Osteoblast (primary cell): ENCODE results near the gene NTF3. TPM values are rescaled to one million over a fixed set of nuclear protein-coding genes. Genes with fewer than 3 reads are reported as not detected.

Source experiments
- DNase-seq: peaks from one replicate; pipeline ENCODE4 v3.0.0; 2011; ENCODE audit warnings: low spot score, mixed read lengths; ENCODE audit not compliant: insufficient read length; ENCODE audit errors: missing footprints
- H2AFZ ChIP-seq: 2 replicates; pipeline ENCODE4 v1.6.0; 2011; ENCODE audit warnings: mild to moderate bottlenecking, low read length
- H3K27ac ChIP-seq: 2 replicates; pipeline ENCODE4 v1.5.1; 2011; ENCODE audit warnings: mild to moderate bottlenecking, low read depth, low read length, moderate library complexity
- H3K27me3 ChIP-seq: 2 replicates; pipeline ENCODE4 v1.6.0; 2012; ENCODE audit warnings: mild to moderate bottlenecking, control low read depth, inconsistent platforms, low read length, moderate library complexity; ENCODE audit not compliant: insufficient read depth
- H3K36me3 ChIP-seq: 2 replicates; pipeline ENCODE4 v1.5.1; 2011; ENCODE audit warnings: mild to moderate bottlenecking, low read length, control low read depth, moderate library complexity; ENCODE audit not compliant: insufficient read depth
- H3K4me1 ChIP-seq: 2 replicates; pipeline ENCODE4 v1.5.1; 2011; ENCODE audit warnings: mild to moderate bottlenecking, low read length, control low read depth, moderate library complexity; ENCODE audit not compliant: insufficient read depth
- H3K4me2 ChIP-seq: 2 replicates; pipeline ENCODE4 v1.6.0; 2011; ENCODE audit warnings: mild to moderate bottlenecking, low read length; ENCODE audit not compliant: insufficient read depth
- H3K4me3 ChIP-seq: fragments of 200-600 bp; sonication (generic); 3 replicates; pipeline ENCODE4 v1.5.1; 2012; ENCODE audit warnings: mild to moderate bottlenecking, low read length, inconsistent platforms; ENCODE audit not compliant: insufficient read depth
- H3K79me2 ChIP-seq: 2 replicates; pipeline ENCODE4 v1.6.0; 2012; ENCODE audit warnings: mild to moderate bottlenecking, low read length, control low read depth, inconsistent platforms; ENCODE audit not compliant: insufficient read depth
- H3K9me3 ChIP-seq: 2 replicates; pipeline ENCODE4 v1.5.1; 2011; ENCODE audit warnings: low read depth, low read length, control low read depth
- H4K20me1 ChIP-seq: 2 replicates; pipeline ENCODE4 v1.6.0; 2012; ENCODE audit warnings: mild to moderate bottlenecking, low read length, control low read depth; ENCODE audit not compliant: insufficient read depth
- CTCF ChIP-seq: IDR thresholded peaks from 2 replicates; pipeline ENCODE4 v1.5.1; 2011; ENCODE audit warnings: mild to moderate bottlenecking, low read depth, low read length, moderate library complexity; ENCODE audit errors: extremely low read depth
- total RNA-seq: library from RNA; depleted of rRNA; stranded (reverse); fragments of >200 nt; gene quantifications from 2 replicates; pipeline ENCODE4 v1.2.3, GENCODE V29; 2012

The NTF3 gene
- total RNA-seq, 1 donor, result 1.1 TPM

- Histone ChIP-seq H4K20me1 (no peaks in the 10 kb centered on the region), H3K79me2 (no peaks in the 10 kb centered on the region), H3K4me2 (no peak overlapping the region), H3K4me3 (no peak overlapping the region), H3K4me1 (no peaks in the 10 kb centered on the region), H3K27me3 (no peaks in the 10 kb centered on the region), H3K9me3 (no peaks in the 10 kb centered on the region), H2AFZ (no peak overlapping the region), H3K27ac (no peak overlapping the region), H3K36me3 (no peaks in the 10 kb centered on the region)
- no peak for TF ChIP-seq CTCF
- DNase-seq, result no peak
Observed at GRCh38 chr12:5479761-5480160, 47.9 kb downstream of the NTF3 start.

GRCh38 chr12:5480218-5480937, 48.5 kb downstream of the NTF3 start:
- H3K4me3 ChIP-seq, result no peak overlapping the region
- H3K36me3 ChIP-seq, result no peaks in the 10 kb centered on the region
- DNase-seq, result no peak
- H3K27ac ChIP-seq, result no peak overlapping the region
- H3K9me3 ChIP-seq, result no peaks in the 10 kb centered on the region
- no peak for TF ChIP-seq CTCF
- H3K27me3 ChIP-seq, result no peaks in the 10 kb centered on the region
- no peak overlapping the region for H3K4me2 ChIP-seq
- no peak overlapping the region for H2AFZ ChIP-seq
- no peaks in the 10 kb centered on the region for H3K4me1 ChIP-seq
- H3K79me2 ChIP-seq, result no peaks in the 10 kb centered on the region
- no peaks in the 10 kb centered on the region for H4K20me1 ChIP-seq

- Histone ChIP-seq H3K27me3 (no peaks in the 10 kb centered on the region), H4K20me1 (no peaks in the 10 kb centered on the region), H3K36me3 (no peaks in the 10 kb centered on the region), H3K79me2 (no peaks in the 10 kb centered on the region), H3K27ac (no peak overlapping the region), H2AFZ (no peak overlapping the region), H3K4me2 (no peak overlapping the region), H3K4me3 (no peak overlapping the region), H3K9me3 (no peaks in the 10 kb centered on the region), H3K4me1 (no peaks in the 10 kb centered on the region)
- TF ChIP-seq CTCF, result no peak
- DNase-seq, result no peak
Observed at GRCh38 chr12:5480938-5481303, 49.0 kb downstream of the NTF3 start.

- no peaks in the 10 kb centered on the region for H3K79me2 ChIP-seq
- no peak overlapping the region for H3K27ac ChIP-seq
- no peak overlapping the region for H2AFZ ChIP-seq
- H3K9me3 ChIP-seq, result no peaks in the 10 kb centered on the region
- no peak for TF ChIP-seq CTCF
- H3K4me3 ChIP-seq, result no peak overlapping the region
- H4K20me1 ChIP-seq, result no peaks in the 10 kb centered on the region
- H3K36me3 ChIP-seq, result no peaks in the 10 kb centered on the region
- no peak for DNase-seq
- no peaks in the 10 kb centered on the region for H3K27me3 ChIP-seq
- no peaks in the 10 kb centered on the region for H3K4me1 ChIP-seq
- no peak overlapping the region for H3K4me2 ChIP-seq
Observed at GRCh38 chr12:5481645-5482044, 49.7 kb downstream of the NTF3 start.
